NCI-H146 treated with DMSO at 0.1 percent for 48 hours (cell line): Measurements from ENCODE around the gene IFNL4.
"Not testable (repeated sequence)": the region's sequence is repeated elsewhere in the genome, so short reads cannot be mapped to it uniquely, and the experiment has no call there.

Source experiments
- DNase-seq: peaks from one replicate; lab custom pipeline; 2025; ENCODE audit not compliant: unreplicated experiment; lab: John Stamatoyannopoulos, UW

Gene IFNL4

DNA sequence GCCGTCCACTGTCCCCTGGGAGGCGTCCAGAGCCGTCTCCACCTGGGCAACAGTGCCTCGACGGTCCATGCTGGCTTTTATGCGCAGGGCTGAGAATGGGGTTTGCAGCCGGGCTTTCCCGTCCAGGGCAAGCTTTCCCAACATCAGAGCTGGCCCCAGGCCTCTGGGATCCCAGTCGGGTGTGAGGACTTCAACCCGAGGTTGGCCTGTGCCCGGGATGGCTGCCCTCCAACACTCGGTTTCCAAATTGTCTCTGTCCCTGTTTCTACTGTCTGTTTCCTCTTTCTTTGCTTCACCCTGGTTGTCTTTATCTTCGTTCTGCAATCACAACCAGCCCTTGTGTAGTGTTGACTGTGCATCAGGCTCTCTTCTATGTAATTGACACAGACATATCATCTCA, at the start of gene IFNL4:
TSS of gene IFNL4 (minus strand) at position 51 of the 400 bp plus-strand sequence.
- DNase-seq: no peak

GRCh38 chr19:39297931-39298634, 49.4 kb upstream of the IFNL4 start:
- DNase-seq: no peak

DNA sequence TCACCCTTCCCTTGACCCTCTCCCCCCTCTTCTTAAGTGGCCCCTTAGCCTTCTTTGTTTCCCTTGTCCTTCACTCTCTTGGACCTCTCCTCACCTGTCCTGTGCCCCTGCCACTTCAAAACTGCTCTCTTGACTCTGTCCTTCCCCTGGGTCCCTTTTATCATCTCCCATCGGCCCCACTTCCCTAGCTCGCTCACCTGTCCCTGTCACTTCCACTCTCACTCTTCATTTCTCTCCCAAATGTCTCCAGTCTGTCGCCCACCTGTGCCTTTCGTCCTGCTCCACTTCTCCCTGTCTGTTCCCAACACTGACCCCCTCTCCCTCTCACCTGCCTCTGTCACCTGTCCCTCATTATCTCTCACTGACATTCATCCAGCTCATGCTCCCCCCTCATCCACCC, 48.2 kb upstream of the IFNL4 start:
- DNase-seq: peak; percentile 52

DNA sequence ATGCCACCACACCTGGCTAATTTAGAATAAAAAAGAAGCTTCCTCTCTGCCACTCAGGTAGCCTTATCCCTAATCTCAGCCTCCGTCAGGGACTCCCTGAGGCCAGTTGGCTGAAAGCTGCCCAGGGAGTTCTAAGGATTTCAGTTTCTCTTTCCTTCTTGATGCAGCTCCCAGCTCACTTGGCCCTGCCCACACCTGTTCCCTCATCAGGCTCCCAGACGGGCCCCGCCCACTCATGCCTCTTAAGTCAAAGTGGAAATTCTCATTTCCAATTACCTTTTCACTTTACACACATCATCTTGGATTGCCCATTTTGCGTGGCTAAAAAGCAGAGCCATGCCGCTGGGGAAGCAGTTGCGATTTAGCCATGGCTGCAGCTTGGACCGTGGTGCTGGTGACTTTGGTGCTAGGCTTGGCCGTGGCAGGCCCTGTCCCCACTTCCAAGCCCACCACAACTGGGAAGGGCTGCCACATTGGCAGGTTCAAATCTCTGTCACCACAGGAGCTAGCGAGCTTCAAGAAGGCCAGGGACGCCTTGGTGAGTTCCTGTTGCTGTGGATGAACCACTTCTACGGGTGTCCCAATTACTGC, 47.5 kb upstream of the IFNL4 start, which contains the start of gene IFNL1:
TSS of gene IFNL1 (plus strand) at position 353 of the 591 bp plus-strand sequence. CDS start at position 368, 15 bp downstream.
- no peak for DNase-seq

GRCh38 chr19:39293394-39293793, 44.7 kb upstream of the IFNL4 start:
- no peak for DNase-seq

- DNase-seq: no peak
These were observed 35.4 kb upstream of the IFNL4 start for GRCh38 chr19:39284032-39284431.

- no peak for DNase-seq
These were observed 33.4 kb upstream of the IFNL4 start for GRCh38 chr19:39282021-39282420.

DNA sequence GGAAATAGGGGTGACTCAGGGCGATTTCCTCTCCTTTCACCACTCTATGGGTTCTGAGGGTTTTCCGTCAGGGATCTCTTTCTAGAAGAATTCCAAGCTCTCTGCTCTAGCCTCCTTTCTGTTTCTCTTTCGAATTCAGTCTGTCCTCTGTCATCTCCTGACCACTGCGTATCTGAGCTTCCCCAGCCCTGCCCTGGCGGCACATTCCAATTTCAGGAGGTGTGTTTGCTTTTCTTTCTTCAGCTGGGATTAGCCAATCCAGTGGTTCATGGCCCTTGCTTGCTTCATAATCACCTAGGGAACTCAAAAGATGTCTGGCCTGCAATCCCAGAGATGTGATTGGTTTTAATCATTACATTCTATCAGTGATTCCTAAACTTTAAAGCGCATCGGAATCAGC, 28.9 kb upstream of the IFNL4 start:
- no peak for DNase-seq

- DNase-seq: no peak
These were observed 28.1 kb upstream of the IFNL4 start for GRCh38 chr19:39276740-39277139.

DNA sequence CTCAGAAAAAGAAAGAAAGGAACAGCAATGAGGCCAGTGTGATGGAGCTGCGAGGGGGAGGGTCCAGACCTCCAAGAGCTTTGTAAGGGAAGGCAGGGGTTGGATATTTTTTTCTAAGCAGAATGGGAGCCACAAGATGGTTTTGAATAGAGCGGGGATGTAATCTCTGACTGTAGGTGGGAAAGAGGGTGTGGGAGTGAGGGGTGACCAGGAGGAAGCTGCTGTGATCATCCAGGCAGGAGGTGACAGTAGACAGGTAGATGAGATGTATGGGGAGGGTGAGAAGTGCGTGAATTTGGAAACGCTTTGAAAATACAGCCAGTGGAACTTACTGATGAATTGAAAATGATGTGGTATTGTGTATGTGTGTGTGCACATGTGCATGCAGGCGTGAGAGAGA, 26.9 kb upstream of the IFNL4 start:
- DNase-seq: no peak

DNA sequence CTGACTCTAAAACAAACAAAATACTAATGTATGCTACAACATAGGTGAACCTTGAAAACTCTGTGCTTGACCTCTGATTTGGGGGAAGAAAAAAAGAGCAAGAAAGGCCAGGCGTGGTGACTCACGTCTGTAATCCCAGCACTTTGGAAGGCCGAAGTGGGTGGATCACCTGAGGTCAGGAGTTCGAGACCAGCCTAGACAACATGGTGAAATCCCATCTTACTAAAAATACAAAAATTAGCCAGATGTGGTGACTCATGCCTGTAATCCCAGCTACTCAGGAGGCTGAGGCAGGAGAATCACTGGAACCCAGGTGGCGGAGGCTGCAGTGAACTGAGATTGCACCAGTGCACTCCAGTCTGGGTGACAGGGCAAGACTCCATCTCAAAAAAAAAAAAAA, 25.2 kb upstream of the IFNL4 start:
- not testable (repeated sequence) for DNase-seq

DNA sequence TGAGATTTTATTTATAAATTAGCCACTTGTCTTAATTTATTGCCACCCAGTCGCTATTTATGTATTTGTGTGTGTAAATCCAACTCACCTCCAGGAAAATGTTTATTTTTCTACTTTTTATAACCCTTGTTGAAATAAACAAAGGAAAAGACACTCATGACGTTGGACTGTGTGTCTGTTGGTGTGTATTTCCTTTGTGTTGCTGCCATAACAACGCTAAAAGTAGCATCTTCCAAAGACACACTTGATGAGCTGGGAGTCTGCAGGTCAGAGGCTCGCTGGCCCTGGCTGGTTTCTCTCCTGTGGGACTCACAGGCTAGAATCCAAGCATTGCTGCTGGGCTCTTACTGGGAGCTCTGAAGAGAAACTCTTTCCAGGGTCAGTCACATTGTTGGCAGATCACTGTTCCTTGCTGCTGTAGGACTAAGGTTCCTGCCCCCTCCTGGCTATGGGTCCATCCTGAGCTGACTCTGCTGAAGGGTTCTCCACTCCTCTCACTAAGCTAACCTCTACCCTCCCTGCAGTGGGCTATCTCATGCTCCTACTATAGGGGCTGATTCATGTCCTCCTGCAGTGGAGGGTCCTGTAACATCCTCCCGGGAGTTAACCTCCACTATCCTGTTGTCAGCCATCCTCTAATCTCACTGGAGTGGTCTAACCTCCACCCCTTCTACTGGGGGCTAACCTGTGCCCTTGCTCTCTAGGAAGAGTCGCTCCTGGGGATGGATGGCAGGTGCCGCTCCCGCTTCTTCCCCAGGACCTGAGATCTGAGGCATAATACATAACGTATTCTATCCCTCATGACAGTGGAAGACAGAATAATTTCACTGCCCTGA, 21.6 kb upstream of the IFNL4 start:
- DNase-seq: no peak

- not testable (repeated sequence) for DNase-seq
These were observed 20.7 kb upstream of the IFNL4 start for GRCh38 chr19:39269369-39269768.

- not testable (repeated sequence) for DNase-seq
These were observed 20.0 kb upstream of the IFNL4 start for GRCh38 chr19:39268531-39269223.

GRCh38 chr19:39268085-39268484, 19.4 kb upstream of the IFNL4 start, which contains the start of gene IFNL2:
TSS of gene IFNL2 (plus strand) at chr19:39268396. CDS start at chr19:39268569, 173 bp downstream.
- DNase-seq: not testable (repeated sequence)

GRCh38 chr19:39265321-39265916, 16.8 kb upstream of the IFNL4 start:
- no peak for DNase-seq

- DNase-seq: no peak
These were observed 15.9 kb upstream of the IFNL4 start for GRCh38 chr19:39264306-39265290.

DNA sequence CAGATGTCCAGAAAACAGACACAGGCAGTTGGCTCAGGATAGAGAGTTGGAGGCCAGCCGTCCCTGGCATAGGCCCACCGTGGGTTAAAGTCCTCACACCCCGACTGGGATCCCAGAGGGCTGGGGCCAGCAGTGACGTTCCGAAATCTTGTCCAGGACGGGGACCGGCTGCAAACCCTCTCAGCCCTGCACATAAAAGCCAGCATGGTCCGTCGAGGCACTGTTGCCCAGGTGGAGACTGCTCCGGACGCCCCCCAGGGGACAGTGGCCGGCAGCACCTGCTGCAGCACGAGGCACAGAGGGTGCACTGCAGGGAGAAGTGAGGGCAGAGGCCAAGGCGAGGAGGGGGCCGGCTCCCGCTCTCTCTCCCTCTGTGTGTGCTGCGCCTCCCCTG, 15.3 kb upstream of the IFNL4 start:
- no peak for DNase-seq

DNA sequence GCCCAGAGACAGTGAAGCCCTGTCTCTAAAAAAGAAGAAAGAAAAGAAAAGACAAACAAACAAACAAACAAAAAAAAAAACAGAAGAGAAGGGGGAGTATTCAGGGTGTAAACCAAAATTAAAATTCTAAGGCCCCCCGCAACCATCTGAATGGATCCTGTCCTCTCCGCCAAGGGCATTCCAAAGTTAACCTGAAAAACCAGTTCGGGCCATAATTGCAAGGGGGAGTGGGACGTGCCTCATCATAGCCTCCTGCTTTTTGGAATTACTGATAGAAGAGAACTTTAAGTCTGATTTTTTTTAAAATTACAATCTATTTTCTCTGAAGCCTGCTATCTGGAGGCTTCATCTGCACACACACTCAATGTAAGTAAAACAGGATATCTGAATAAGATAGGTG, 13.8 kb upstream of the IFNL4 start:
- DNase-seq: no peak

GRCh38 chr19:39261704-39262103, 13.0 kb upstream of the IFNL4 start:
- DNase-seq: no peak
